GM10266 (cell line): Measurements from ENCODE around the gene SLC9A9.
A peak's percentile ranks its signal among the peaks of the same experiment; 100 is the strongest.

Experiments used
- DNase-seq: peaks from one replicate; pipeline ENCODE4 v3.0.0; 2012; ENCODE audit errors: extremely low spot score
- TF ChIP-seq, protein P1 (sequence below): IDR thresholded peaks from 2 replicates; pipeline ENCODE4 v1.5.1; 2012; ENCODE audit warnings: mild to moderate bottlenecking, low read depth; ENCODE audit not compliant: control insufficient read depth, insufficient read depth; ENCODE audit errors: missing control alignments

SLC9A9 gene

DNA sequence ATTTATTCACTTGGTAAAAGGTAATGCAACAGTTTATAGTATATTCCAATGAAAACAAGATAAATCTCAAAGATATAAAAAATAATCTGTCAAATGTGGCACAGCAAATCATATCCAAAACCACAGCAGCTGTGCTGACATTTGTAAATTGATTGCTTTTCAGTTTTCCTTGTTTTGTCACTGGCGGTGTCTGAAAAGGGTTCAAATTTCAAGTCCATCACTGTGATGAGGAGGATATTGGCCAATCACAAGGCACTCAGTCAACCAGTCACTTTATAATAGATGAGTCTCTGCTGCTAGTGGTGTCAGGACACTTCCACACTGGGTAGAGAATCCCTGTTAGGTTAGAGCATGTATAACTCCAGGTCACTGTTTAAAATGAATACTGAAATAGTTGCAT lies 154.8 kb downstream of the SLC9A9 start:
- no peak for DNase-seq

DNA sequence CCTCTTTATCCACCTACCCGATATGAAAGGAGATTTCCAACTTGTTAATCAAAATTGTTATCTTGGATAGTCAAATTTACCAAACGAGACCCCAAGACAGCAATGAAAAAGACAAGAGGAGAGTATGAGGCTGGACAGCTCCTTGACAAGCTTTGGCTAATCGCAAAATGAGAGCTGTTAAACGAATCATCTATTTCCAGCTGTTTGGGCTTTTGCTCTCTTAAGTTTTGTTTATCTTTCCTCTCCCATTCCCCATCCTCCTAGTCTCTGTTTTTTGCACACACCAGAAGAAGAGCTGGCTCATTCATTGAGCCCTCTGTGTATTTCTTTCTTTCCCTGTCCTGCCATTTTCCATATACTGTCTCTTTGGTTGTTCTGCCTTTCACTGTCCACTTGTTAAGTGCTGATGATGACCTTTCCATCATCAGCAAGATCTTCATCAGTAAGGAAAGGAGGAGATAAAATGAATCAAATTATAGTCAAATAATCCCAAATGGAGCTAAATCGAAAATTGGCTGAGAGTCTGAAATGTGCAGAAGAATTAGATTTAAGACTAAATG lies 161.6 kb downstream of the SLC9A9 start:
- DNase-seq: no peak
- TF ChIP-seq, protein P1, sequence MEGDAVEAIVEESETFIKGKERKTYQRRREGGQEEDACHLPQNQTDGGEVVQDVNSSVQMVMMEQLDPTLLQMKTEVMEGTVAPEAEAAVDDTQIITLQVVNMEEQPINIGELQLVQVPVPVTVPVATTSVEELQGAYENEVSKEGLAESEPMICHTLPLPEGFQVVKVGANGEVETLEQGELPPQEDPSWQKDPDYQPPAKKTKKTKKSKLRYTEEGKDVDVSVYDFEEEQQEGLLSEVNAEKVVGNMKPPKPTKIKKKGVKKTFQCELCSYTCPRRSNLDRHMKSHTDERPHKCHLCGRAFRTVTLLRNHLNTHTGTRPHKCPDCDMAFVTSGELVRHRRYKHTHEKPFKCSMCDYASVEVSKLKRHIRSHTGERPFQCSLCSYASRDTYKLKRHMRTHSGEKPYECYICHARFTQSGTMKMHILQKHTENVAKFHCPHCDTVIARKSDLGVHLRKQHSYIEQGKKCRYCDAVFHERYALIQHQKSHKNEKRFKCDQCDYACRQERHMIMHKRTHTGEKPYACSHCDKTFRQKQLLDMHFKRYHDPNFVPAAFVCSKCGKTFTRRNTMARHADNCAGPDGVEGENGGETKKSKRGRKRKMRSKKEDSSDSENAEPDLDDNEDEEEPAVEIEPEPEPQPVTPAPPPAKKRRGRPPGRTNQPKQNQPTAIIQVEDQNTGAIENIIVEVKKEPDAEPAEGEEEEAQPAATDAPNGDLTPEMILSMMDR: no peak

More for the DNA sequence above, 154.8 kb downstream of the SLC9A9 start:
- TF ChIP-seq, protein P1: no peak

DNA sequence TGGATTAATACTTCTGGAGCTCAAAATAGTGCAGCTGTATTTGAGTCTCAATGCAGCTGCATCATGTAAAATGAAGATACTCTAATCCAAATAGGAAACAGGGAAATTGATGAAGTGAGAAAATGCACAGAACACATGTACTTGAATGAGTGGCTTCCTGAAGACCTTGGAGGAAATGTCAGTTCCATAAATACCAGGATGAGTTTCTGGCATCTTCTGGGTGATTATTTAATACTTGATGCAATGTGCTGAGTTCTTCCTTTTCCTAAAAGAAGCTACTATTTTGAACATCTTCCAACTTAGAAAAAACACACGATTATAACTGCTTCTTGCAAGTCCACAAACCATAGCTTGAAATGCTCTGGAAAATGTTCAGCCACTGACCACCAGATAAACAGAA lies 162.8 kb downstream of the SLC9A9 start:
- no peak for DNase-seq
- TF ChIP-seq, protein P1: no peak

GRCh38 chr3:143677430-143677829 lies 170.8 kb downstream of the SLC9A9 start:
- no peak for DNase-seq
- TF ChIP-seq, protein P1: no peak

DNA sequence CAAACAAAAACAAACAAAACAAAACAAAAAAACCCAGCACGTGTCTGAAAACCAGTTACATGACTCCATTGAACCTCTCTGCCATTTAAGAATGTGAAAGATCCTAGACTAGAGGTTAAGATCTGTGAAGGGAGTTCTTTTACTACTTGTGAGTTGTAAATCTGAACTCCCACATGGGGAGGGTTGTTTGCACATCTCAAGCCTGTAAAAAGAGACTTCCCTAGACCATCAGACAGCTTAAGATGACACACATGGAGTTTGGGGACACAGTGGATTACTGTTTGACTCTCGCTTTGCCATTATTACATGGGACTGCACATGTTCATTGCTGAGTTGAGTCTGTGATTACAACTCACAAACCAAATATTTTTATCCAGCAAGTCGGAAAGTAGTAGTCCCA lies 171.5 kb downstream of the SLC9A9 start:
- no peak for DNase-seq
- TF ChIP-seq, protein P1: no peak

- TF ChIP-seq, protein P1: no peak
- no peak for DNase-seq
Observed at GRCh38 chr3:143676021-143676420, 172.2 kb downstream of the SLC9A9 start.

DNA sequence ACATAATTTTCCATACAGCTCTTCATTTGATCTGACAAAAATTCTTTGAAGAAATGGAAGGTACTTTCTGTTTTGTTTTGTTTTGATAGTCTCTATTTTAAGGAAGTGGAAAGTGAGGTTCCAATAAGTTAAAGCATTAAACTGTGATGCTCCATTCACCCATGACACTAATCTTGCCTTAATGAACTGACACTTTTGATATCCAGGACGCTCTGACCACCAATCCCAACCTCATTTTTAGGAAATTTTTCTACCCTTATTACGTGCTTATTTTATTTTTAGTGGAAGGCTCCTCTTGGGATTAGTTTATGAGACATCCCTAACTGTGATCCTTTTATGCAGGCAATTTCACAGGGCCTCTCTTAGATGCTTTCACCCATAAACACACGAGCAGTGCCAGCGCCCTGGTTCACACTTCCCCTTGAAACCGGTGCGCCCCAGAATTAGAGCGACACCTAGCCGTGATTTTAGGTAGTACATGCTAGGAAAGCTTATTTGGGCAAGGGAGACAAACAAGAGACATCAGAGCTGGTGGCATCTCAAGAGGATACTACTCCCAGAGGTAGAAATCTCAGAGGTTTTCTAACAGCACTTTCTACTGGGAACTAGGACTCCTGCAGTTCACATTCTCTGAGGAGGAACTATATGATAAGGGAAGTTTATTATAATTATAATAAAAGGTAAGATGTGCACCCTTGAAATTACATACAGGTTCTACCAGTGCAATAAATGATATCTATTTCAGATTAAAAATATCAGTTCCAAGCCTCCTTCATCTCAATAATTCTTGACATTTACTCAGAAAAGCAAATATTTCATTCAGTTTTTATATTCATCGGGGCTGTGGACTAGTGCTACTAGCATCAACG lies 173.9 kb downstream of the SLC9A9 start:
- peak; percentile 66 for DNase-seq
- TF ChIP-seq, protein P1: peak; percentile 95
